ENCODE measurements around the gene FAM180A.

DNA sequence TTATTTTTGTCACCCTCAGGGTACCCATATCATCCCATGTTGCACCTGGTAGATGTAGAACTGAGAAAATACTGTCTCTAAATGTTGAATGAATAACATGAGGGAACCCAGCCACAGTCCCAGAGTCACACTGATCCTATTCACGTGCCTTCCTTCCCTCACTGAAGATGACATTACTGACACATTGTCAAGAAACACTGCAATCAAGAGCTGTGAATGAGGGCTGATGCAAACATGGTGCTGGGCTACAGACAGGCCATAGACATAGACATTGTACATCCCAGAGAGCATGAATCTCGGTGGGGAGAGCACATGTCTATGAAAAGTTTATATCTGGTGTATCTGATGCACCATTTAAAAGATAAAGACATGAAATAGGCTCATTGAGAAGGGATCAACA lies 30.4 kb downstream of the FAM180A start:
- TF ChIP-seq, protein P1, sequence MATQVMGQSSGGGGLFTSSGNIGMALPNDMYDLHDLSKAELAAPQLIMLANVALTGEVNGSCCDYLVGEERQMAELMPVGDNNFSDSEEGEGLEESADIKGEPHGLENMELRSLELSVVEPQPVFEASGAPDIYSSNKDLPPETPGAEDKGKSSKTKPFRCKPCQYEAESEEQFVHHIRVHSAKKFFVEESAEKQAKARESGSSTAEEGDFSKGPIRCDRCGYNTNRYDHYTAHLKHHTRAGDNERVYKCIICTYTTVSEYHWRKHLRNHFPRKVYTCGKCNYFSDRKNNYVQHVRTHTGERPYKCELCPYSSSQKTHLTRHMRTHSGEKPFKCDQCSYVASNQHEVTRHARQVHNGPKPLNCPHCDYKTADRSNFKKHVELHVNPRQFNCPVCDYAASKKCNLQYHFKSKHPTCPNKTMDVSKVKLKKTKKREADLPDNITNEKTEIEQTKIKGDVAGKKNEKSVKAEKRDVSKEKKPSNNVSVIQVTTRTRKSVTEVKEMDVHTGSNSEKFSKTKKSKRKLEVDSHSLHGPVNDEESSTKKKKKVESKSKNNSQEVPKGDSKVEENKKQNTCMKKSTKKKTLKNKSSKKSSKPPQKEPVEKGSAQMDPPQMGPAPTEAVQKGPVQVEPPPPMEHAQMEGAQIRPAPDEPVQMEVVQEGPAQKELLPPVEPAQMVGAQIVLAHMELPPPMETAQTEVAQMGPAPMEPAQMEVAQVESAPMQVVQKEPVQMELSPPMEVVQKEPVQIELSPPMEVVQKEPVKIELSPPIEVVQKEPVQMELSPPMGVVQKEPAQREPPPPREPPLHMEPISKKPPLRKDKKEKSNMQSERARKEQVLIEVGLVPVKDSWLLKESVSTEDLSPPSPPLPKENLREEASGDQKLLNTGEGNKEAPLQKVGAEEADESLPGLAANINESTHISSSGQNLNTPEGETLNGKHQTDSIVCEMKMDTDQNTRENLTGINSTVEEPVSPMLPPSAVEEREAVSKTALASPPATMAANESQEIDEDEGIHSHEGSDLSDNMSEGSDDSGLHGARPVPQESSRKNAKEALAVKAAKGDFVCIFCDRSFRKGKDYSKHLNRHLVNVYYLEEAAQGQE (IDR thresholded peaks at IDR 0.05; ENCODE audit: insufficient replicate concordance, low read depth): no peak
- TF ChIP-seq, protein P2, sequence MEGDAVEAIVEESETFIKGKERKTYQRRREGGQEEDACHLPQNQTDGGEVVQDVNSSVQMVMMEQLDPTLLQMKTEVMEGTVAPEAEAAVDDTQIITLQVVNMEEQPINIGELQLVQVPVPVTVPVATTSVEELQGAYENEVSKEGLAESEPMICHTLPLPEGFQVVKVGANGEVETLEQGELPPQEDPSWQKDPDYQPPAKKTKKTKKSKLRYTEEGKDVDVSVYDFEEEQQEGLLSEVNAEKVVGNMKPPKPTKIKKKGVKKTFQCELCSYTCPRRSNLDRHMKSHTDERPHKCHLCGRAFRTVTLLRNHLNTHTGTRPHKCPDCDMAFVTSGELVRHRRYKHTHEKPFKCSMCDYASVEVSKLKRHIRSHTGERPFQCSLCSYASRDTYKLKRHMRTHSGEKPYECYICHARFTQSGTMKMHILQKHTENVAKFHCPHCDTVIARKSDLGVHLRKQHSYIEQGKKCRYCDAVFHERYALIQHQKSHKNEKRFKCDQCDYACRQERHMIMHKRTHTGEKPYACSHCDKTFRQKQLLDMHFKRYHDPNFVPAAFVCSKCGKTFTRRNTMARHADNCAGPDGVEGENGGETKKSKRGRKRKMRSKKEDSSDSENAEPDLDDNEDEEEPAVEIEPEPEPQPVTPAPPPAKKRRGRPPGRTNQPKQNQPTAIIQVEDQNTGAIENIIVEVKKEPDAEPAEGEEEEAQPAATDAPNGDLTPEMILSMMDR (IDR thresholded peaks at IDR 0.05; ENCODE audit: insufficient read depth, low read length): no peak
- TF ChIP-seq POLR2AphosphoS5 (IDR thresholded peaks at IDR 0.05; ENCODE audit: low read depth): no peak

All from HL-60 (cell line).